ENCODE measurements around the gene ZNRF2.

ZNRF2 gene

DNA sequence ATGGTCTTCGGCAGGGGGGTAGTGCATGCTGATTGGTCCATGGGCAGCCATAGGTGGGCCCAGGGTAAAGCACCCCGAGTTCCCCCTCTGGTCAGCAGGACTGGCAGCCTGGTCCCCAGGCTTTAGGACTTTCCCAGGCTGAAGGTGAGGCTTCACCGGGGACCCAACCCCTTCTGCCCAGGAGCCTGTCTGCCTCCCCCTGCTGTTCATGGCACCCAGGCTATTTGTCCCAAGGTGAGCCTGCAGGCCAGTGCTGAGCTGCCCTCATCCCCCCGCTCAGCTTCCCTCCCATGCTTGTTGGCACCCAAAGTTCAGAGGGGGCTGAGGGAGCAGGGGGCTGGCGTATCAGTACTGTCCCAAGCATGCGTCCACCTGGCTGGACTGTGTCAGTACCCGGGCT lies 38.5 kb upstream of the ZNRF2 start:
- Histone ChIP-seq H3K9me3 (ENCODE audit: insufficient read depth, low read length) (no peaks in the 10 kb centered on the region), H2AFZ (ENCODE audit: low read depth, low read length, severe bottlenecking) (no peak overlapping the region), H3K27ac (ENCODE audit: low read depth, low read length) (no peak overlapping the region), H3K4me2 (ENCODE audit: low read depth, low read length, poor library complexity, severe bottlenecking) (no peak overlapping the region), H4K20me1 (ENCODE audit: low read depth, low read length) (no peaks in the 10 kb centered on the region), H3K9ac (ENCODE audit: low read length) (no peak overlapping the region), H3F3A (ENCODE audit: insufficient read depth) (peaks cover under 1% of the 10 kb centered on the region; the same call in 1 of the 2 replicates), H3K9me2 (replicated peaks; ENCODE audit: insufficient read depth, low read length) (no peaks in the 10 kb centered on the region), H3K4me3 (ENCODE audit: insufficient read depth, low read length, poor library complexity, severe bottlenecking) (no peak overlapping the region), H3K36me3 (ENCODE audit: low read length) (no peaks in the 10 kb centered on the region), H3K79me2 (ENCODE audit: insufficient read depth, low read length) (no peaks in the 10 kb centered on the region), H3K27me3 (ENCODE audit: low read length) (no peaks in the 10 kb centered on the region)
- TF ChIP-seq, protein P1, sequence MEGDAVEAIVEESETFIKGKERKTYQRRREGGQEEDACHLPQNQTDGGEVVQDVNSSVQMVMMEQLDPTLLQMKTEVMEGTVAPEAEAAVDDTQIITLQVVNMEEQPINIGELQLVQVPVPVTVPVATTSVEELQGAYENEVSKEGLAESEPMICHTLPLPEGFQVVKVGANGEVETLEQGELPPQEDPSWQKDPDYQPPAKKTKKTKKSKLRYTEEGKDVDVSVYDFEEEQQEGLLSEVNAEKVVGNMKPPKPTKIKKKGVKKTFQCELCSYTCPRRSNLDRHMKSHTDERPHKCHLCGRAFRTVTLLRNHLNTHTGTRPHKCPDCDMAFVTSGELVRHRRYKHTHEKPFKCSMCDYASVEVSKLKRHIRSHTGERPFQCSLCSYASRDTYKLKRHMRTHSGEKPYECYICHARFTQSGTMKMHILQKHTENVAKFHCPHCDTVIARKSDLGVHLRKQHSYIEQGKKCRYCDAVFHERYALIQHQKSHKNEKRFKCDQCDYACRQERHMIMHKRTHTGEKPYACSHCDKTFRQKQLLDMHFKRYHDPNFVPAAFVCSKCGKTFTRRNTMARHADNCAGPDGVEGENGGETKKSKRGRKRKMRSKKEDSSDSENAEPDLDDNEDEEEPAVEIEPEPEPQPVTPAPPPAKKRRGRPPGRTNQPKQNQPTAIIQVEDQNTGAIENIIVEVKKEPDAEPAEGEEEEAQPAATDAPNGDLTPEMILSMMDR (IDR thresholded peaks at IDR 0.05; ENCODE audit: insufficient read depth, low read length, poor library complexity, severe bottlenecking) = no peak
- no peak for TF ChIP-seq EZH2phosphoT487 (conservative IDR thresholded peaks at IDR 0.05; ENCODE audit: low read length)

DNA sequence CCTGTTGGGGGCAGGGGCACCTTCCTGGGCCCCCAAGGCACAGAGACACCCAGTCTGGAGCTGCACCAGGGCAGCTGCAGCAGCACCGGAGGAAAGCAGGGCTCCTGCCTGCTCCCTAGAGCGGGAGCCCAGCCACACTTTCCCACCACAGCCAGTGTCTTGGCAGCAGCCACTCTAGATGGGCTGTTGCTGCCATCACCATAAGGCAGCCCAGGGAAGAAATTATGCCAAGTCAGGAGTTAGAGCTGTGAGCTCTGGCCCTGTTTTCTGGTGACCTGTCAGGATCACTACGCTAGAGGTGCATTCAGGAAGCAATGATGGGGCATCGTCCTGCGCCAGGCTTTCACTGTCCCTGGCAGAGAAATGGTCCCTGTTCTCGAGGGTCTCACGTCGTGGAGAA lies 38.0 kb upstream of the ZNRF2 start:
- Histone ChIP-seq H3K9ac (ENCODE audit: low read length) (no peak overlapping the region), H3K27ac (ENCODE audit: low read depth, low read length) (no peak overlapping the region), H3K9me3 (ENCODE audit: insufficient read depth, low read length) (no peaks in the 10 kb centered on the region), H3K79me2 (ENCODE audit: insufficient read depth, low read length) (no peaks in the 10 kb centered on the region), H4K20me1 (ENCODE audit: low read depth, low read length) (no peaks in the 10 kb centered on the region), H3K36me3 (ENCODE audit: low read length) (no peaks in the 10 kb centered on the region), H3K9me2 (replicated peaks; ENCODE audit: insufficient read depth, low read length) (no peaks in the 10 kb centered on the region), H2AFZ (ENCODE audit: low read depth, low read length, severe bottlenecking) (no peak overlapping the region), H3F3A (ENCODE audit: insufficient read depth) (no peaks in the 10 kb centered on the region), H3K27me3 (ENCODE audit: low read length) (no peaks in the 10 kb centered on the region), H3K4me3 (ENCODE audit: insufficient read depth, low read length, poor library complexity, severe bottlenecking) (no peak overlapping the region), H3K4me2 (ENCODE audit: low read depth, low read length, poor library complexity, severe bottlenecking) (no peak overlapping the region)
- no peak for TF ChIP-seq EZH2phosphoT487 (conservative IDR thresholded peaks at IDR 0.05; ENCODE audit: low read length)
- TF ChIP-seq, protein P1 (IDR thresholded peaks at IDR 0.05; ENCODE audit: insufficient read depth, low read length, poor library complexity, severe bottlenecking) = no peak

DNA sequence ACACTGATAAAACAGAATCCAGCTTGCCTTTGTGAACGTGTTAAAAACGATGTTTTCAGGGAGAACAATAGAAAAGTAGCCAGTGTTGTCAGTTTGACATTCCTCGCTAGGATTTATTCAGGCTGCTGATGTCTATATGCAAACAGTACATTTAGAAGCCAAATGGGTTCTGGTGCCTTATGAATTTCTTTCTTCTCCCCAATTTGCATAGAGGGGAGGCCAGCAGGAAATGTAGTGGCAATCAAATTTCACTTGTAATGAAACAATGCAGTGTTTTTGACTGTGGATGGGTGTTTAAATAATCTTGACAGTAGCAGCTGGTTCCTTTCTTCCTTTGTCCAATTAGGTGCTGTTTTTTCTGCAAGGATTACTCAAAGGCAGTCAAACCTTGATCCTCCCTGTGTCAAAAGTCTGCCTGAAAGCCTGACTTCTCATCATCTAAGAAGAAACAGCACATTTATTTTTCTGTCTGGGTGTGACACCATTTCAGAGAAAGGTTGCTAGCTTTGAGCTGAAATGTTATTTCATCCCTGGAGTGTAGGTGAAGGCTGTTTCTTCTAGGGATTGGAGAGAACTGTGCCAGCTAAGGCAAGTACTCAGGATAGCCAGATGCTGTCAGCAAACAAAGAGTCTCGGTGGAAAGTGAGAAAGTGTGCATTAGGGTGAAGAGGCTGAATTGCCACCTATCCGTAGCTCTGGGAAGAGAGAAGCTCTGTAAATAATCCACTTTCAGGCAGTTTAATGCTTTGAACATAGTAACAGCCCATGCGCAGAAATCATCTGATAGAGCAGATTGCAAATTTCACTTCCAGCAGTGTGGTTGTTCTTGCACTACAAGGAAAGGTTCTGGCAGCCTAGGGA lies 36.6 kb upstream of the ZNRF2 start:
- Histone ChIP-seq H3F3A (ENCODE audit: insufficient read depth) (no peaks in the 10 kb centered on the region), H3K27ac (ENCODE audit: low read depth, low read length) (peak overlapping the region; percentile 69)

More for the DNA sequence above, 36.6 kb upstream of the ZNRF2 start:
- Histone ChIP-seq H3K9ac (ENCODE audit: low read length) (peak overlapping the region; percentile 42), H3K4me2 (ENCODE audit: low read depth, low read length, poor library complexity, severe bottlenecking) (peak overlapping the region; percentile 57), H3K9me2 (replicated peaks; ENCODE audit: insufficient read depth, low read length) (no peaks in the 10 kb centered on the region), H3K79me2 (ENCODE audit: insufficient read depth, low read length) (no peaks in the 10 kb centered on the region), H3K36me3 (ENCODE audit: low read length) (no peaks in the 10 kb centered on the region), H4K20me1 (ENCODE audit: low read depth, low read length) (no peaks in the 10 kb centered on the region), H3K27me3 (ENCODE audit: low read length) (no peaks in the 10 kb centered on the region), H3K9me3 (ENCODE audit: insufficient read depth, low read length) (no peaks in the 10 kb centered on the region), H3K4me3 (ENCODE audit: insufficient read depth, low read length, poor library complexity, severe bottlenecking) (peak overlapping the region; percentile 7), H2AFZ (ENCODE audit: low read depth, low read length, severe bottlenecking) (peak overlapping the region; percentile 23)
- TF ChIP-seq, protein P1 (IDR thresholded peaks at IDR 0.05; ENCODE audit: insufficient read depth, low read length, poor library complexity, severe bottlenecking) = no peak
- TF ChIP-seq EZH2phosphoT487 (conservative IDR thresholded peaks at IDR 0.05; ENCODE audit: low read length) = no peak

Measured in SU-DHL-6 (cell line).